Tibial artery (tissue), 4 donors: Measurements from ENCODE around the gene OR51A2.
"Not testable (repeated sequence)": the region's sequence is repeated elsewhere in the genome, so short reads cannot be mapped to it uniquely, and the experiment has no call there.

Experiments
- DNase-seq, 2 donors: peaks; one replicate each; pipeline ENCODE4 v3.0.0-alpha.2; 2019
- H3K27ac ChIP-seq, 2 donors: fragments of 200-600 bp; sonication (generic) in 1 of 2; 1 replicate in 1 of 2; 2 replicates in 1 of 2; pipeline ENCODE4 v1.5.1; 2018 to 2019; ENCODE audit warnings: mild to moderate bottlenecking in 1 of 2
- H3K27me3 ChIP-seq, 2 donors: fragments of 200-600 bp; sonication (generic) in 1 of 2; one replicate each; pipeline versions ENCODE4 v1.5.1 to v1.6.0; 2016 to 2019
- H3K36me3 ChIP-seq, 3 donors: fragments of 200-600 bp; sonication (generic) in 2 of 3; one replicate each; pipeline ENCODE4 v1.5.1; 2016 to 2019; ENCODE audit warnings: mild to moderate bottlenecking in 2 of 3
- H3K4me1 ChIP-seq, 4 donors: fragments of 200-600 bp; sonication (generic) in 2 of 4; 1 replicate in 3 of 4; 2 replicates in 1 of 4; pipeline ENCODE4 v1.5.1; 2016 to 2019
- H3K4me3 ChIP-seq, 2 donors: fragments of 200-600 bp; sonication (generic) in 1 of 2; 1 replicate in 1 of 2; 2 replicates in 1 of 2; pipeline ENCODE4 v1.5.1; 2018 to 2019; ENCODE audit warnings: mild to moderate bottlenecking in 2 of 2
- H3K9me3 ChIP-seq, 3 donors: fragments of 200-600 bp; sonication (generic) in 1 of 3; one replicate each; pipeline ENCODE4 v1.5.1; 2016 to 2019
- CTCF ChIP-seq, 2 experiments: fragments of 200-600 bp in 1 of 2; fragments of 450-650 bp in 1 of 2; IDR thresholded peaks; one replicate each; pipeline ENCODE4 v1.5.1; 2017 to 2019; ENCODE audit warnings: antibody characterized with exemption in 2 of 2, mild to moderate bottlenecking in 1 of 2, moderate library complexity in 1 of 2
- intact Hi-C: fragments of 100-400 bp; cut with DNase I; formaldehyde crosslinking; loops from one replicate; pipeline ENCODE4 v1.15.0; 2023; ENCODE audit warnings: low total_unique reads

OR51A2 gene

GRCh38 chr11:4955613-4956012 lies at the start of gene OR51A2:
Gene OR51A2 (minus strand): TSS chr11:4955713. CDS start chr11:4955713, 0 bp downstream.
- H3K36me3 ChIP-seq, H3K4me1 ChIP-seq, H3K4me3 ChIP-seq, intact Hi-C loops, DNase-seq, H3K27ac ChIP-seq, H3K9me3 ChIP-seq, H3K27me3 ChIP-seq: not testable (repeated sequence)

GRCh38 chr11:5004424-5005274 lies 49.1 kb upstream of the OR51A2 start:
- peak; percentile 29 to 36 for TF ChIP-seq CTCF (IDR thresholded peaks at IDR 0.05)
- Histone ChIP-seq H3K36me3 (no peaks in the 10 kb centered on the region), H3K27me3 (no peaks in the 10 kb centered on the region), H3K9me3 (no peaks in the 10 kb centered on the region), H3K27ac (no peak overlapping the region), H3K4me3 (no peak overlapping the region), H3K4me1 (no peaks in the 10 kb centered on the region)
- intact Hi-C loops = loop anchor here (10.0 kb wide), 1 partner anchor 380 kb away; no protein-coding TSS in a partner anchor
- DNase-seq = no peak

- intact Hi-C loops = no loop called here
These were observed 39.0 kb upstream of the OR51A2 start, which contains the start of gene OR51L1 for GRCh38 chr11:4994551-4994950. Gene OR51L1 (plus strand): TSS chr11:4994851. CDS start chr11:4998983, 4,132 bp downstream.

GRCh38 chr11:4991060-4991459 lies 35.5 kb upstream of the OR51A2 start:
- no peak overlapping the region for H3K27ac ChIP-seq
- DNase-seq = no peak
- intact Hi-C loops = no loop called here
- no peaks in the 10 kb centered on the region for H3K27me3 ChIP-seq
- no peaks in the 10 kb centered on the region for H3K9me3 ChIP-seq
- no peaks in the 10 kb centered on the region for H3K4me1 ChIP-seq
- H3K4me3 ChIP-seq = no peak overlapping the region
- H3K36me3 ChIP-seq = no peaks in the 10 kb centered on the region
- TF ChIP-seq CTCF (IDR thresholded peaks at IDR 0.05) = no peak

More at GRCh38 chr11:4994551-4994950, 39.0 kb upstream of the OR51A2 start, which contains the start of gene OR51L1:
- DNase-seq = no peak
- H3K36me3 ChIP-seq = no peaks in the 10 kb centered on the region
- H3K9me3 ChIP-seq = no peaks in the 10 kb centered on the region
- H3K27me3 ChIP-seq = no peaks in the 10 kb centered on the region
- no peaks in the 10 kb centered on the region for H3K4me1 ChIP-seq
- H3K4me3 ChIP-seq = no peak within 1 kb of the TSS
- no peak for TF ChIP-seq CTCF (IDR thresholded peaks at IDR 0.05)
- H3K27ac ChIP-seq = no peak within 1 kb of the TSS

- DNase-seq = no peak
These were observed 28.3 kb upstream of the OR51A2 start for GRCh38 chr11:4983841-4984240.

More at GRCh38 chr11:4983841-4984240, 28.3 kb upstream of the OR51A2 start:
- Histone ChIP-seq H3K4me1 (no peaks in the 10 kb centered on the region), H3K27ac (no peak overlapping the region), H3K27me3 (no peaks in the 10 kb centered on the region), H3K4me3 (no peak overlapping the region), H3K9me3 (no peaks in the 10 kb centered on the region), H3K36me3 (no peaks in the 10 kb centered on the region)
- intact Hi-C loops = no loop called here
- no peak for TF ChIP-seq CTCF (IDR thresholded peaks at IDR 0.05)
